Measurements from ENCODE around the gene SNAPIN.

GRCh38 chr1:153682730-153683129 lies 24.2 kb downstream of the SNAPIN start:
- TF ChIP-seq EP300 (IDR thresholded peaks at IDR 0.05; ENCODE audit: low read depth) (no peak), CTCF (IDR thresholded peaks at IDR 0.05) (no peak)
